Stimulated activated naive B cell treated with anti-CD40 and anti-IgM and Interleukin-4, amounts not matched to agents 10 μg/mL and 1 μg/mL and 100 μg/mL, for 72 hours (primary cell): ENCODE measurements around the gene PTPRR.
A peak's percentile ranks its signal among the peaks of the same experiment; 100 is the strongest.

Experiments used
- ATAC-seq, 2 donors: fragments of 150-1000 bp; cut with Tn5 transposase; replicated peaks; 2 replicates each; pipeline ENCODE4 v1.10.0; 2021; ENCODE audit warnings: moderate library complexity in 1 of 2
- DNase-seq: peaks from one replicate; pipeline ENCODE4 v3.0.0; 2021
- H3K27ac Mint-ChIP-seq: one replicate; pipeline ENCODE4 v1.8.0; 2022; ENCODE audit warnings: mild to moderate bottlenecking, mixed read lengths
- H3K27me3 Mint-ChIP-seq, 2 donors: one replicate each; pipeline ENCODE4 v1.8.0; 2022; ENCODE audit warnings: mixed read lengths in 2 of 2
- H3K36me3 Mint-ChIP-seq, 2 donors: one replicate each; pipeline ENCODE4 v1.8.0; 2022; ENCODE audit warnings: mixed read lengths in 2 of 2, mild to moderate bottlenecking in 1 of 2
- H3K4me1 Mint-ChIP-seq, 2 donors: one replicate each; pipeline ENCODE4 v1.8.0; 2022; ENCODE audit warnings: mixed read lengths in 2 of 2, mild to moderate bottlenecking in 1 of 2
- H3K4me3 Mint-ChIP-seq, 2 donors: one replicate each; pipeline ENCODE4 v1.8.0; 2022; ENCODE audit warnings: mild to moderate bottlenecking in 2 of 2, mixed read lengths in 2 of 2, moderate library complexity in 1 of 2
- H3K9me3 Mint-ChIP-seq, 2 donors: one replicate each; pipeline ENCODE4 v1.8.0; 2022; ENCODE audit warnings: mixed read lengths in 2 of 2, mild to moderate bottlenecking in 1 of 2

PTPRR gene

DNA sequence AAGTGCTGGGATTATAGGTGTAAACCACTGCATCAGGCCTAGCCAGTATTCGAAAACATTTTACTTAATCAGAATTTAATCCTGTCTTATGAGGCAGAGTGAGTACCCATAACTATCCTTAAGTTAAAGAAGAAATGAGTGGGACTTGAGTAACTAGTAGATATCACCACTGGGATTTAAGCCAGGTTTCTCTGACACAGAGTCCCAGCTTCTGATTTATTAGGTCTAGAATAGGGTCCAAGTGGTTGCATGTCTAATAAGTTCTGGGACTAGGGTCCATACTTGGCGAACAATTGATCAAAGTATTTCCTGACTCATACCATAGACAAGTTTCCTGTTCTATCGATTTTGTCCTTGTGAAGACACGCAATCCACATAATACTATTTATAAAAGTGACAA is 302.2 kb downstream of the PTPRR start:
- Mint-ChIP-seq H3K27me3 (peaks cover 11 to 15% of the 10 kb centered on the region in 2 donors), H3K36me3 (no peaks in the 10 kb centered on the region), H3K27ac (no peak overlapping the region), H3K4me1 (no peaks in the 10 kb centered on the region), H3K4me3 (no peak overlapping the region), H3K9me3 (no peaks in the 10 kb centered on the region)
- ATAC-seq: no peak
- DNase-seq: no peak

DNA sequence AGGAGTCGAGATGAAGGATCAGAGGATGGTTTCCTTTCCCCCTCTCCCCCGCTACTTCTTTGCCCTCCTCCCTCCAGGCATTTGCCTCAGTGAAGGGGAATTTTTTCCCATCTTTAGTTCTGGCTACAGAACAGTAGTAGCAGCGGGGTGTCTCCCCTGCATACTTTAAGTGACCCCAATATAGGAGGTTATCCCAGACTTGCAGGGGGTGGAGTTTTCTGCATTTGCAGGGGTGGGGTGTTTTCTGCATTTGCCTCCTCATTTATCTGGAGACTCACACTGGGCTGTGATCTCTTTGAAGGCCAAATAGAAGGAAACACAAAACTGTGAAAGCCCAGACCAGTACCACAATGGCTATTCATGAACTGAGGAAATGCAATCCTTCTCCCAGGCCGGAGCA is 303.1 kb downstream of the PTPRR start:
- H3K27me3 Mint-ChIP-seq: peaks cover 15 to 16% of the 10 kb centered on the region in 2 donors
- DNase-seq (no peak), ATAC-seq (no peak)
- H3K4me1 Mint-ChIP-seq: no peaks in the 10 kb centered on the region
- H3K36me3 Mint-ChIP-seq: no peaks in the 10 kb centered on the region
- H3K4me3 Mint-ChIP-seq: no peak overlapping the region
- H3K27ac Mint-ChIP-seq: no peak overlapping the region
- no peaks in the 10 kb centered on the region for H3K9me3 Mint-ChIP-seq

DNA sequence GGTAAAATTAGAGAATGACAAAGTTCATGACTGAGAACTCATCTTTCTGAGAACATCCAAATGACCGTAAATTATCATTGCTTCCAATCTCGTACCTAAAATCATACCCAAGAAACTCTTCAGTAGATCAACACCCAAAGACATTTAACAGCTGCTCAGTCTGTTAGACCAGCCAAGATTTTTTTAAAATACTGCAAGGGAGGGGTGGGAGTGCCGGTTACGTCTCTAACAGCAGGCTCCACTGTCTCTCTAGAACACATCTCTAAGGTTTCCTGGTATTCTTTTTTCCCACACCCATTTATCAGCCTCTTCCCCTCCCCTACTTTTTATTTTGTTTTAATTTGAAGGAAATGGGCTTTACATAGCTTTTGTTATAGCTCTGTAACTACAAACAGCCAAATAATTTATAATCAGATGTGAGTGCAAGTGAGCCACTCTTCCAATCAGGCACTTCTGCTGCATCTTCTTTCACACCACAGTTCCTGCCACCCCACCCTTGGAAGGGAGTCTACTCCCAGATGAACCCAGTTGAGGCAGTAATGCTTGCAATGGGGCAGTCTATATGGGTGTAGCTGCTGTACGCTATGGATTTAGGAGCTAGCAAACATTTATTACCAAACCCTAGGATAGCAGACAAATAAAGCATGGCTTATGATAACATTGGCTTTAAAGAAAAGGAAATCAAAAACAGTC is 305.2 kb downstream of the PTPRR start:
- no peak for DNase-seq
- no peaks in the 10 kb centered on the region for H3K9me3 Mint-ChIP-seq
- peaks cover 23 to 28% of the 10 kb centered on the region in 2 donors for H3K27me3 Mint-ChIP-seq

DNA sequence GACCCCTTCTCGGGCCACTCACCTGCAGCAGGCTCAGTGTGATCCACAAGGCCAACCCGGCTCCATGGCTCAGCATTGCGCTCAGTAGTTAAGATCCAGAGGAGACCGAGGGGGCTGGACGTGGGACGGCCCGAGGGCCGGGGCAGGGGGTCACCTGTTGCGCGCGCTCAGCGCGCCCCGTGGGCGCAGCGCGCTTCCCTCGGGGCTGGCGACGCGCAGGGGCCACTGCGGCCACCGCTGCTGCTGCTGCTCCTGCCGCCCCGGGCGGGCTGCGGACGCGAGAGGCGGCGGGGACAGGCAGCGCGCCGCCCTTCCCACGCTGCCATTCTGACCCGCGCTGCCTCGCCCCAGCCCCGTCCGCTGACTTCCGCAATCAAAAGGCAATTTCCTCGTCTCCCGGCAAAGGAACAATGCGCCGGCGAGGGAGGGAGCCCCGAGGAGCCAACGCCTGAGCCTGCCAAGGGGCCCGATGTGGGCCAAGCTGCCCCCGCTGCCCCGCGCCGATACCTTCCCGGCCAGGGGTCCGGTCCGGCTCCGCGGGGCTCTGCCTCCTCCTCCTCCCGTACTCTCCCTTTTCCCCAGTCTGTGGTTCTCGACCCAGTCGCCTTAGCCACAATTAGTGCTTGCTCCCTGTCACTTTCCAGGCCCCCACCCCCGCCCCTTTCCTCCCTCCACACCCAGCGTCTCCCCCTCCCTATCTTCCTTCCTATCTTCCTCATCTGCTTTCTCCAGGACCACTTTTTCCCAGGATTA is 310.6 kb downstream of the PTPRR start:
- H3K4me3 Mint-ChIP-seq: peak overlapping the region; percentile 60
- no peak overlapping the region for H3K27ac Mint-ChIP-seq
- H3K27me3 Mint-ChIP-seq: peaks cover 33 to 50% of the 10 kb centered on the region in 2 donors
- no peak for DNase-seq
- ATAC-seq: peak; percentile 63 to 71
- no peaks in the 10 kb centered on the region for H3K9me3 Mint-ChIP-seq
- peaks cover 8 to 13% of the 10 kb centered on the region in 2 donors for H3K4me1 Mint-ChIP-seq
- H3K36me3 Mint-ChIP-seq: no peaks in the 10 kb centered on the region

More for the DNA sequence above, 305.2 kb downstream of the PTPRR start:
- H3K4me3 Mint-ChIP-seq: no peak overlapping the region
- no peak for ATAC-seq
- peaks cover 3% of the 10 kb centered on the region in 2 donors for H3K4me1 Mint-ChIP-seq
- H3K36me3 Mint-ChIP-seq: no peaks in the 10 kb centered on the region
- no peak overlapping the region for H3K27ac Mint-ChIP-seq

DNA sequence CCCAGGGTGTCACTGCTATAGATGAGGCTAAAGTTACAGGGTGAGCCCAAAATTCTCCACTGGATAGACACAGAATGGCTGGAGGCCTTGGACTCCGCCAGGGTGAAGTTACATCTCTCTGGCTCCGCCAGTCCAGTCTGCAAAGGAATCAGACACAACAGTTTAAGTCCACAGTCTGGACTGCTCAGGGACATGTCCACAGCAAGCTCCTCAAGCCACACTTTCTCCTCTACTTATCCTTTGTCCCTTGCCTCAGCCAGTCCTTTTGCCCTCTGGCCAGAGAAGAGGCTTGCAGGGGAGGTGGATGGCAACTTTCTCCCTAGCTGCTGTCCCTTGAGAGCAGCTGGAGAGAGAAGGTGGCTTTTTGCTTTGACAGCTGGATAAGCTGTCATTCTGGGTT is 311.3 kb downstream of the PTPRR start:
- Mint-ChIP-seq H3K4me3 (peak overlapping the region; percentile 22 to 60), H3K9me3 (peaks cover 0 to 1% of the 10 kb centered on the region in 2 donors), H3K4me1 (peaks cover 8 to 13% of the 10 kb centered on the region in 2 donors), H3K27me3 (peaks cover 33 to 49% of the 10 kb centered on the region in 2 donors), H3K27ac (no peak overlapping the region), H3K36me3 (no peaks in the 10 kb centered on the region)
- no peak for DNase-seq
- no peak for ATAC-seq

DNA sequence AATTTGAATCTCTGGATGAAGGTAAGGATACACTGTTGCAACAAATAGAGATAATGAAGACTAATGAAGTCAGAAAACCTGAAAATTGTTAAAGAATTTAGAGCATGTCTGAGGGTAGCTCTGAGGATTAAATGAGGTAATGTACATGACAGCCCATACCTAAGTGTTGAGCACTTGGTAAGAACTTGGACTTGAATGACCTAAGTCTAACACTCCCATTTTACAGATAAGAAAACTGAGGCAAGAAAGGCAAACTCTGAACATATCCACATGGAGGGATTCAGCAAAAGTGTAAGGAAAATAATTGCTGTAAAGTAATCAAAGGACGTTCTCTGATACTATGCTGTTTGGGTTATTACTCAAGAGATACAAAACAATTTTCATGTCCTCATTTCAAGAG is 312.4 kb downstream of the PTPRR start:
- no peak overlapping the region for H3K4me3 Mint-ChIP-seq
- no peaks in the 10 kb centered on the region for H3K36me3 Mint-ChIP-seq
- DNase-seq (no peak), ATAC-seq (no peak)
- no peak overlapping the region for H3K27ac Mint-ChIP-seq
- H3K27me3 Mint-ChIP-seq: peaks cover 25 to 41% of the 10 kb centered on the region in 2 donors
- peaks cover 8 to 13% of the 10 kb centered on the region in 2 donors for H3K4me1 Mint-ChIP-seq
- H3K9me3 Mint-ChIP-seq: peaks cover 0 to 1% of the 10 kb centered on the region in 2 donors

DNA sequence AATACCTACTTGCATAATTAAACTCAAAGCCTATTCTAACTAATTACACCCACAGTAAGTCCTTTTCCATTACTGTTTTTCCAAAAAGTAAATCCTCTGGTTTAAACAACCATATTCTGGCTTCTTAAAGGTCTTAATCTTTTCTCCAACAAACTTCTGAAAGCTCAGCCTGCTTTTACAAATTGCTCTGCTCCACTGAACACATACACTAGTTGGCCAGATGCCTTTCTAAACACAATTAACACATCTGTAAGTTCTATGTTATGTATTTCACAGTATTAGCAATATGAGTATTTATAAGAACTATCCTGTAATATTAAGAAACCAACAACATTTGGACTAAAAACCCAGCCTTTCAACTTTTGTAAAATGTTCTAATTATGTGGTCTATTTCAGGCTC is 313.4 kb downstream of the PTPRR start:
- Mint-ChIP-seq H3K4me1 (peaks cover 8 to 13% of the 10 kb centered on the region in 2 donors), H3K27me3 (peaks cover 22 to 41% of the 10 kb centered on the region in 2 donors), H3K4me3 (no peak overlapping the region), H3K9me3 (peaks cover 0 to 1% of the 10 kb centered on the region in 2 donors), H3K27ac (no peak overlapping the region), H3K36me3 (no peaks in the 10 kb centered on the region)
- no peak for DNase-seq
- no peak for ATAC-seq

DNA sequence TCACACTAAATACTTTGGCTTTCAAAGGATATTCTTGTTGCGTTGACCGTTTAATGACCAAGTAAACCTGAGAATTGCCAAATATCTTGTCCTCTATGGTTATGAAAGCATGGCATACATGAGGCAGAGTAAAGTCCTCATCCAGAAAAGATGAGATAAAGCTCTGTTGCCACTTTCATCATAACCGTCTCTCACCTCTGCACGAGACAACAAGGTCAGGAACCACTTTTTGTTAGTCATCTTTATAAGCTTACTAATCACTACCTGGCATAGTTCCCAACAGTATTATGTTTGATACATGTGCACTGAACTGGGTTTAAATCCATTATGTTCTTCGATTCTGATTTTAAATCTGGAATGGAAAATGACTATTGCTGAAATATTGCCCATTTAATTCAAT is 314.6 kb downstream of the PTPRR start:
- Mint-ChIP-seq H3K4me3 (no peak overlapping the region), H3K27ac (no peak overlapping the region), H3K9me3 (peaks cover 0 to 1% of the 10 kb centered on the region in 2 donors), H3K4me1 (peaks cover 8 to 13% of the 10 kb centered on the region in 2 donors), H3K27me3 (peaks cover 18 to 34% of the 10 kb centered on the region in 2 donors), H3K36me3 (no peaks in the 10 kb centered on the region)
- no peak for ATAC-seq
- no peak for DNase-seq

DNA sequence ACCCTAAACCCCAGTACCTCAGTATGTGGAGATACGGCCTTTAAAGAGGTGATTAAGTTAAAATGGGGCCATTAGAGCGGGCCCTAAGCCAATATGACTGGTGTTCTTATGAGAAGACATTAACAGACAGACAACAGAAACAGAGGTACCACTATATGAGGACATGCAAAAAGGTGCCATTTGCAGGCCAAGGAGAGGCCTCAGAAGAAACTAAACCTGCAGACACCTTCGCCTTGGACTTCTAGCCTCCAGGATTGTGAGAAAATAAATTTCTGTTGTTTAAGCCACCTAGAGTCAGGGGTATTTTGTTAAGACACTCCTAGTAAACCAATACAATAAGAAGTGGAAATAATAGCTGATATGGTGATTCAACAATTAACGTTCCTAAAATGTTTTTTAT is 315.9 kb downstream of the PTPRR start:
- Mint-ChIP-seq H3K27me3 (peaks cover 10 to 24% of the 10 kb centered on the region in 2 donors), H3K27ac (no peak overlapping the region), H3K4me1 (peaks cover 4 to 5% of the 10 kb centered on the region in 2 donors), H3K4me3 (no peak overlapping the region), H3K9me3 (peaks cover 0 to 1% of the 10 kb centered on the region in 2 donors), H3K36me3 (no peaks in the 10 kb centered on the region)
- no peak for ATAC-seq
- DNase-seq: no peak

DNA sequence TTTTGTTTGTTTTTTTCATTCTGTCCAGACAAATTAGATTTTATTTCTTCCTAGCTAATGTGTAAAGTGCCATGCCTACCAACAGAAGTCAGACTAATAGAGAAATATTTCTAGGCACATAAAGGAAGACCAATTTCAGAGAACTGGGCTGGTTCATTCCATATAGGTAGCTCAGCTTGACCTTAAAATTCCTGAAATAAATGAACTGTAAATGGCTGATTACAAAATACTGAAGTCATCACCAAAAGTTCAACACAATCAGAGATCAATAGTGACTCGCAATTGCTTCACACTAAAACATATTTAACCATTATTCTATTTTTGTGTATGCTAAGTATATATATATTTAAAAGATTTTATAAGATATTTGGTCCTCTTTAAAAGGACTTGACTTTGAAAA is 317.5 kb downstream of the PTPRR start:
- ATAC-seq (no peak), DNase-seq (no peak)
- Mint-ChIP-seq H3K27ac (no peak overlapping the region), H3K4me1 (no peaks in the 10 kb centered on the region), H3K4me3 (no peak overlapping the region), H3K9me3 (peaks cover 0 to 1% of the 10 kb centered on the region in 2 donors), H3K36me3 (no peaks in the 10 kb centered on the region), H3K27me3 (peaks cover 4 to 8% of the 10 kb centered on the region in 2 donors)

DNA sequence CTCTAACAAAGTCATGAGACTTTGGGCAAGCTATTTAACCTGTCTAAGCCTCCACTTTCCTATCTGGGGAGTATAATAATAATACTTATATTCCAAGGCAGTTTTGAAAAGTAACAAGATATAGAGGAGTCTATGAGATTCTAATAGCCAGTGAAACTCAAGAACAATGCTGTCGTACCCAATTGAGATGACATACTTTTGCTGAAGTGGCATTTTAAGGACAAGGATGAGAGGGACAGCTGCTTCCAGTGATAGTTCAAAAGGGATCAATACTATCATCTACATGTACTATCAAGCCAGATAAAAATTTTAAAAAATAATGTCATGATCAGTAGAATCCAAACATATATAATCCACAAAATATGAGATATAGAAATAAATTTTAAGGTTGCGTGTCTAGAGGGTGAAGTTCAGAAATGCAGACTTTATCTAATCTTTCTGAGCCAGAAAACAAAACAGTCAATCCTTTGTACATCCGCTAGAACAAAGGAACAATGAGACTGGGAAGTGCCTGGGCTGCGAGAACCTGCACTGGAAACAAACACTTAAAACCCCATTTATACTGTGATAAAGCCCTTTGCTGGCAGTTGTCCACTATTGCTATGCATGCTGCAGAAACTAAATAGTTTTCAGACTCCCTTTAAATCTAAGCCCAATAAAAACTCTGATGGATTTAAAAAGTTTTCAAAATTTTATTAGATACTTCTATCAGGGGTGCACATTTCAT is 321.9 kb downstream of the PTPRR start:
- H3K9me3 Mint-ChIP-seq: peaks cover 4% of the 10 kb centered on the region in 2 donors
- DNase-seq: no peak
- no peaks in the 10 kb centered on the region for H3K4me1 Mint-ChIP-seq
- no peaks in the 10 kb centered on the region for H3K36me3 Mint-ChIP-seq
- no peak overlapping the region for H3K27ac Mint-ChIP-seq
- ATAC-seq: no peak
- peaks cover 0 to 4% of the 10 kb centered on the region in 2 donors for H3K27me3 Mint-ChIP-seq
- H3K4me3 Mint-ChIP-seq: no peak overlapping the region

DNA sequence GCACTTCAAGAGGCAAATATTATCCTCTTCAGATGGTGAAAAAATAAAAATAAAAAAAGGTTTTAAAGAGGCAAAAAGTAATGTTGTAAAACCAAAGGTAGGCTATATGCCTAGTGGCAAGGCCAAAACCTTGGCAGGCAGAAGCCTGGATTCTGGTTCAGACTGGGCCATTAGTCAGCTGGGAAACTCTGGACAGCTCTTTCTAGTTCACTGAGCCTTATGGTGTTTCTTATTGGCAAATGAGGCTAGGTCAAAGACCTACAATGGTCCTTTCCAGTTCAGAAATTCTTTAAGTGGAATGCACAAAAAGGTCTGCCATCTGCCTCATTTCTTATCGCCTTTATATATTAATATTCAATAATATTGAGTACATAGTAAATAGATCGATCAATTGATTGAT is 327.9 kb downstream of the PTPRR start:
- no peak for ATAC-seq
- peaks cover 5 to 16% of the 10 kb centered on the region in 2 donors for H3K27me3 Mint-ChIP-seq
- H3K36me3 Mint-ChIP-seq: no peaks in the 10 kb centered on the region
- no peak overlapping the region for H3K4me3 Mint-ChIP-seq
- no peak overlapping the region for H3K27ac Mint-ChIP-seq
- no peak for DNase-seq
- peaks cover 4% of the 10 kb centered on the region in 2 donors for H3K9me3 Mint-ChIP-seq
- peaks cover 0 to 3% of the 10 kb centered on the region in 2 donors for H3K4me1 Mint-ChIP-seq

DNA sequence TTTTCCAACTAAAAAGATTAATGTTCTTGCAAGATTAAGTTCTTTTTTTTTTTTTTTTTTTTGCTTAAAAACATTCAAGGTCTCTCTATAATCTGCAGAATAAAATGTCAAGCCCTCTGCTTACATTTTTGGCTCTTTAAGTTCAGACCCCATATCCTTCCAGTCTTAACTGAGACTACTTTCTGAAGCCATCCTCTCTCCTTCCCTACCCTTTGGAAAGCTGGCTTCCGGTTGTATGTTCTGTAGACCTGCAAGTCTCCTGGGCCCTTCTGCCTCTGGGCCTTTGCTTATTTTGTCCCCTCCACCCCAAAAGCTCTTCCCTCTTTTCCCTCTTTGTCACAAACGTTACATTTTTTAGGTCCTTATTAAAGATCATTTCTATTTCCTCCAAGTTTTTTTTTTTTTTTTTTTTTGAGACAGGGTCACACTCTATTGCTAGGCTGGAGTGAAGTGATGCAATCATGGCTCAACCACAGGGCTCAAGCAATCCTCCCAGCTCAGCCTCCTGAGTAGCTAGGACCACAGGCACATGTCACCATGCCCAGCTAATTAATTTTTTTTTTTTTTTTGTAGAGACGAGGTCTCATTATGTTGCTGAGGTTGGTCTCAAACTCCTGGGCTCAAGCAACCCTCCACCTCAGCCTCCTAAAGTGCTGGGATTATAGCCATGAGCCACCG is 329.9 kb downstream of the PTPRR start:
- H3K9me3 Mint-ChIP-seq: peaks cover 4 to 6% of the 10 kb centered on the region in 2 donors
- no peak overlapping the region for H3K4me3 Mint-ChIP-seq
- DNase-seq (no peak), ATAC-seq (no peak)
- H3K36me3 Mint-ChIP-seq: no peaks in the 10 kb centered on the region
- H3K27me3 Mint-ChIP-seq: peaks cover 5 to 16% of the 10 kb centered on the region in 2 donors
- H3K27ac Mint-ChIP-seq: no peak overlapping the region
- peaks cover 0 to 3% of the 10 kb centered on the region in 2 donors for H3K4me1 Mint-ChIP-seq

DNA sequence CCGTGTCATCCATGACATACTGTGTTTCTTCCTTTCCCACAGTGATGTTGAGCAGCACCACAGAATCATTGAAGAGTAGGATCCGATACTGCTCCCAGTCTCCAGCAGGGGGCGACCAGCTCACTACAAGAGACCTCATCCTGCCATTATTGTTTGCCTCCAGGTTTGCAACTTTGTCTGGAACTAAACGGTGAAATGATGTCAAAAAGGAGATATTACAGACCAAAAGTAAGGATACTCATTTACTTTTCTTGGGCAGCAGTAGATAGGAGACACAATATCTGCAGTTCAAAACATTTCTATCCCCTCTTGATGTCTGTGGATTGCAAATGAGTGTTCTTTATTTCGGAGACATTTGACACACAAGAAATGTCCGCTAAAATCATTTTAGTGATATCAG is 330.5 kb downstream of the PTPRR start:
- ATAC-seq: peak; percentile 81 to 83
- peaks cover 4 to 7% of the 10 kb centered on the region in 2 donors for H3K9me3 Mint-ChIP-seq
- H3K4me3 Mint-ChIP-seq: no peak overlapping the region
- H3K27me3 Mint-ChIP-seq: peaks cover 5 to 16% of the 10 kb centered on the region in 2 donors
- H3K4me1 Mint-ChIP-seq: peaks cover 0 to 3% of the 10 kb centered on the region in 2 donors
- peak; percentile 21 for DNase-seq
- H3K27ac Mint-ChIP-seq: no peak overlapping the region
- no peaks in the 10 kb centered on the region for H3K36me3 Mint-ChIP-seq
